ENCODE results near the gene TBCD.

Gene TBCD

GRCh38 chr17:82888583-82889495, 137.0 kb downstream of the TBCD start:
- DNase-seq (ENCODE audit: low spot score) = no peak

- DNase-seq (ENCODE audit: low spot score) = no peak
Observed at GRCh38 chr17:82889496-82890338, 137.9 kb downstream of the TBCD start.

GRCh38 chr17:82890339-82890730, 138.5 kb downstream of the TBCD start:
- DNase-seq (ENCODE audit: low spot score) = no peak

- no peak for DNase-seq (ENCODE audit: low spot score)
Observed at GRCh38 chr17:82890926-82891678, 139.2 kb downstream of the TBCD start.

GRCh38 chr17:82891911-82892310, 140.0 kb downstream of the TBCD start:
- DNase-seq (ENCODE audit: low spot score) = no peak

GRCh38 chr17:82892899-82893565, 141.2 kb downstream of the TBCD start:
- peak; percentile 24 for DNase-seq (ENCODE audit: low spot score)

- DNase-seq (ENCODE audit: low spot score) = peak; percentile 50
Observed at GRCh38 chr17:82893779-82894178, 141.9 kb downstream of the TBCD start.

- no peak for DNase-seq (ENCODE audit: low spot score)
Observed at GRCh38 chr17:82894389-82894788, 142.5 kb downstream of the TBCD start.

- no peak for DNase-seq (ENCODE audit: low spot score)
Observed at GRCh38 chr17:82895087-82895486, 143.2 kb downstream of the TBCD start.

GRCh38 chr17:82896071-82897000, 144.5 kb downstream of the TBCD start:
- DNase-seq (ENCODE audit: low spot score) = no peak

- no peak for DNase-seq (ENCODE audit: low spot score)
Observed at GRCh38 chr17:82897514-82898249, 145.8 kb downstream of the TBCD start.

- no peak for DNase-seq (ENCODE audit: low spot score)
Observed at GRCh38 chr17:82898976-82899514, 147.2 kb downstream of the TBCD start.

GRCh38 chr17:82899941-82900340, 148.1 kb downstream of the TBCD start:
- no peak for DNase-seq (ENCODE audit: low spot score)

GRCh38 chr17:82900741-82901140, 148.9 kb downstream of the TBCD start:
- no peak for DNase-seq (ENCODE audit: low spot score)

GRCh38 chr17:82901356-82901755, 149.5 kb downstream of the TBCD start:
- no peak for DNase-seq (ENCODE audit: low spot score)

- no peak for DNase-seq (ENCODE audit: low spot score)
Observed at GRCh38 chr17:82901856-82902255, 150.0 kb downstream of the TBCD start.

- no peak for DNase-seq (ENCODE audit: low spot score)
Observed at GRCh38 chr17:82902972-82903874, 151.4 kb downstream of the TBCD start.

- DNase-seq (ENCODE audit: low spot score) = no peak
Observed at GRCh38 chr17:82905130-82905529, 153.3 kb downstream of the TBCD start.

Data from AG20443 (cell line).